HepG2 (cell line): ENCODE results near the gene CDH2. TPM values are rescaled to one million over a fixed set of nuclear protein-coding genes. Genes with fewer than 3 reads are reported as not detected.
A peak's percentile ranks its signal among the peaks of the same experiment; 100 is the strongest.

Experiments used
- ATAC-seq: fragments of 200-7000 bp; cut with Tn5 transposase; 3 replicates; pipeline ENCODE4 v1.9.1; 2020; ENCODE audit warnings: mild to moderate bottlenecking, moderate library complexity
- BruUV-seq: library from RNA; stranded (reverse); fragments of 400-500 nt; replicated peaks from 2 replicates; lab custom pipeline; 2021; lab: Mats Ljungman, UMichigan
- CTCF ChIA-PET: fragments of 300-600 bp; formaldehyde crosslinking; extraction: SDS; loops from one replicate; lab custom pipeline; 2021; ENCODE audit warnings: low total read pairs, inconsistent platforms, low intra/inter-chr PET ratio; lab: Yijun Ruan, JAX
- POLR2A ChIA-PET: fragments of 350-600 bp; sonication (Branson Sonifier 250); formaldehyde crosslinking; loops from one replicate; lab custom pipeline; 2020; ENCODE audit warnings: antibody characterized with exemption, inconsistent platforms; lab: Yijun Ruan, JAX
- DNase-seq: peaks from one replicate; pipeline ENCODE4 v3.0.0-alpha.2; 2015; ENCODE audit warnings: low spot score
- FAIRE-seq: peaks from 3 replicates; lab custom pipeline; 2011; peaks lifted over from hg19 to GRCh38; lab: Jason Lieb, UNC
- H2AFZ ChIP-seq: one replicate; pipeline ENCODE4 v1.6.1; 2011; ENCODE audit warnings: low read length, inconsistent platforms
- H3K27ac ChIP-seq: fragments of 300-600 bp; 3 replicates; pipeline ENCODE4 v1.8.0; 2011; ENCODE audit warnings: mixed run types, mild to moderate bottlenecking, mixed read lengths, low read length, inconsistent platforms; ENCODE audit not compliant: insufficient read depth; ENCODE audit errors: extremely low read length
- H3K27me3 ChIP-seq, 2 experiments: fragments of 200-600 bp in 1 of 2; 2 replicates in 1 of 2; 3 replicates in 1 of 2; pipeline versions ENCODE4 v1.6.0 to v1.8.0; 2011; ENCODE audit warnings: low read length in 2 of 2, mild to moderate bottlenecking in 2 of 2, moderate library complexity in 2 of 2, inconsistent platforms in 1 of 2; ENCODE audit not compliant: insufficient read depth in 2 of 2, control insufficient read depth in 1 of 2
- H3K36me3 ChIP-seq, 2 experiments: fragments of 200-600 bp in 1 of 2; replicated peaks in 1 of 2; 2 replicates in 1 of 2; 3 replicates in 1 of 2; pipeline versions ENCODE4 v1.5.1 to v1.8.0; 2011; ENCODE audit warnings: low read length in 2 of 2, inconsistent platforms in 1 of 2; ENCODE audit not compliant: insufficient read depth in 2 of 2, control insufficient read depth in 1 of 2
- H3K4me1 ChIP-seq: 2 replicates; pipeline ENCODE4 v1.5.1; 2012; ENCODE audit warnings: low read length, inconsistent platforms; ENCODE audit not compliant: insufficient read depth
- H3K4me2 ChIP-seq: 2 replicates; pipeline ENCODE4 v1.6.0; 2011; ENCODE audit warnings: low read depth, low read length, inconsistent platforms
- H3K4me3 ChIP-seq, 3 experiments: fragments of 200-600 bp in 1 of 3; sonication (generic), shearing (Covaris generic) in 1 of 3; replicated peaks in 1 of 3; 2 replicates each; pipeline ENCODE4 v1.5.1; 2011 to 2016; ENCODE audit warnings: low read length in 3 of 3, inconsistent platforms in 2 of 3, low read depth in 2 of 3, mild to moderate bottlenecking in 2 of 3, control low read depth in 1 of 3, mixed read lengths in 1 of 3; ENCODE audit not compliant: insufficient read depth in 1 of 3
- H3K79me2 ChIP-seq: one replicate; pipeline ENCODE4 v1.6.1; 2011; ENCODE audit warnings: low read length, inconsistent platforms; ENCODE audit not compliant: insufficient read depth
- H3K9ac ChIP-seq: 2 replicates; pipeline ENCODE4 v1.6.0; 2011; ENCODE audit warnings: mild to moderate bottlenecking, low read depth, low read length, inconsistent platforms; ENCODE audit not compliant: insufficient read depth
- H3K9me3 ChIP-seq: 2 replicates; pipeline ENCODE4 v1.5.1; 2012; ENCODE audit warnings: mild to moderate bottlenecking, low read length
- H4K20me1 ChIP-seq: 2 replicates; pipeline ENCODE4 v1.6.0; 2011; ENCODE audit warnings: inconsistent platforms, mild to moderate bottlenecking, low read length, moderate library complexity; ENCODE audit not compliant: insufficient read depth
- HNF4A ChIP-seq: sonication (generic); formaldehyde crosslinking; IDR thresholded peaks from 2 replicates; pipeline ENCODE4 v1.4.0; 2020; ENCODE audit warnings: missing genetic modification reagents
- NR2F1 ChIP-seq, 2 experiments: fragments of 450-650 bp in 1 of 2; formaldehyde crosslinking in 1 of 2; IDR thresholded peaks; 2 replicates each; pipeline versions ENCODE4 v1.5.0 to v1.6.1; 2016 to 2020; ENCODE audit warnings: mild to moderate bottlenecking in 1 of 2, missing compliant biosample characterization in 1 of 2, missing genetic modification reagents in 1 of 2, moderate library complexity in 1 of 2
- RARA ChIP-seq: IDR thresholded peaks from 2 replicates; pipeline ENCODE4 v1.6.1; 2016; ENCODE audit warnings: missing genetic modification reagents, missing compliant biosample characterization
- ZFP62 ChIP-seq: sonication (generic); formaldehyde crosslinking; IDR thresholded peaks from 2 replicates; pipeline ENCODE4 v1.4.0; 2020; ENCODE audit warnings: missing genetic modification reagents
- ZMYM3 ChIP-seq: sonication (generic); formaldehyde crosslinking; IDR thresholded peaks from 2 replicates; pipeline ENCODE4 v1.5.1; 2020; ENCODE audit warnings: mild to moderate bottlenecking, missing genetic modification reagents
- ZNF121 ChIP-seq: sonication (generic); formaldehyde crosslinking; IDR thresholded peaks from 2 replicates; pipeline ENCODE4 v1.5.0; 2020; ENCODE audit warnings: mild to moderate bottlenecking, missing genetic modification reagents
- ZNF263 ChIP-seq: sonication (generic); formaldehyde crosslinking; IDR thresholded peaks from 2 replicates; pipeline ENCODE4 v1.4.0; 2020; ENCODE audit warnings: missing genetic modification reagents
- ZNF350 ChIP-seq: sonication (generic); formaldehyde crosslinking; IDR thresholded peaks from 2 replicates; pipeline ENCODE4 v1.4.0; 2020; ENCODE audit warnings: mild to moderate bottlenecking, low read depth, missing genetic modification reagents, borderline replicate concordance
- WGBS: methylation state at CpG from one replicate; pipeline ENCODE4 v1.1.6; 2017; ENCODE audit warnings: low lambda C conversion rate; 5-methylcytosine and 5-hydroxymethylcytosine counted together
- in situ Hi-C: cut with HindIII; loops from 2 replicates; pipeline ENCODE4 v1.10.0; 2017; ENCODE audit warnings: low pct_unique_long_range_greater_than_20kb; ENCODE audit not compliant: extremely low pct_ligation_motif_present
- intact Hi-C: fragments of 100-400 bp; cut with micrococcal nuclease; formaldehyde crosslinking; loops from one replicate; pipeline ENCODE4 v1.10.0; 2022; ENCODE audit not compliant: unreplicated experiment
- polyA plus RNA-seq, 8 experiments: library from polyadenylated mRNA; depleted of rRNA in 3 of 8; stranded (reverse) in 7 of 8; unstranded in 1 of 8; fragments of >200 nt; fragmentation: Illumina TruSeq in 4 of 8; extraction: Trizol in 4 of 8; gene quantifications; 2 replicates each; pipeline versions ENCODE4 v1.2.1 to v1.2.3, GENCODE V29; 2011 to 2016; ENCODE audit warnings: low read depth in 4 of 8, missing spikeins in 1 of 8, mixed read lengths in 1 of 8; ENCODE audit not compliant: insufficient read depth in 1 of 8
- total RNA-seq, 5 experiments: library from RNA; depleted of rRNA; stranded (reverse); fragments of >200 nt; fragmentation: Illumina TruSeq; extraction: Trizol; gene quantifications; 2 replicates each; pipeline ENCODE4 v1.2.3, GENCODE V29; 2016; ENCODE audit warnings: low read depth in 1 of 5
- TF ChIP-seq, protein P1 (sequence below): sonication (generic); formaldehyde crosslinking; IDR thresholded peaks from 2 replicates; pipeline ENCODE4 v1.5.0; 2020; ENCODE audit warnings: mild to moderate bottlenecking, missing genetic modification reagents
- TF ChIP-seq, protein P2 (sequence below): sonication (generic); formaldehyde crosslinking; conservative IDR thresholded peaks from 2 replicates; pipeline ENCODE4 v1.4.0; 2020; ENCODE audit warnings: missing genetic modification reagents

CDH2 gene
- total and polyA plus RNA-seq, 2 of the 13 experiments (the other 11 are each of a cell fraction or from before 2014, with no cell fraction given): 18.6 to 36.1 TPM

DNA sequence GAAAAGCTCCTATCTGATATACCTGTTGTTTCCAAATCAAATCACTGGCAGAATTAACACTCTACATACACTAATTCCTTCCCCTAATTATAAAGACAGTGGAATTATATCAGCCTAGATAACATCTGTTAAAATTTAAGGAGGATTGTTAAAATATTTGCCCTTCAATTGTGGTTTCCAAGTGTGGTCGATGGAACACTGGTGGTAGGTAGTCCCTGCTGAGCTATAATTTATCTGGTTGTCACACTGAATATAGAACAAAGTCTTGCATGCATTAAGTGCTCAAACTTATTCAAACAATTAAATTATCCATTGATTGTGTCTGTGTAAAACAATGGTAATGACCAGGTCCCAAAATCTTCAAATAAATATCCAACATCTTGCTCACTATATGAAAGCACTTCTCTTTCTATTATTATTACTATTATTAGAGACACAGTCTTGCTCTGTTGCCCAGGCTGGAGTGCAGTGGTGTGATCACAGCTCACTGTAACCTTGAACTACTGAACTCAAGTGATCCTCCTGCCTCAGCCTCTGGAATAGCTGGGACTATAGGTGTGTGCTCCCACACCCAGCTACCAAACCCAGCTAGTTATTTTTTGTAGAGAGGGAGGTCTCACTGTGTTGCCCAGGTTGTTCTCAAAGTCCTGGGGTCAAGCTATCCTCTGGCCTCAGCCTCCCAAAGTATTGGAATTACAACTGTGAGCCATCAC is 12.0 kb downstream of the CDH2 start:
- in situ Hi-C loops (no loop called here), intact Hi-C loops (no loop called here)
- Histone ChIP-seq H3K4me2 (no peak overlapping the region), H3K27ac (no peak overlapping the region), H3K9me3 (no peaks in the 10 kb centered on the region), H3K36me3 (peaks cover 0 to 2% of the 10 kb centered on the region in 2 experiments; a peak in 1 of 5 replicates), H4K20me1 (peaks cover 9% of the 10 kb centered on the region), H2AFZ (no peak overlapping the region), H3K27me3 (no peaks in the 10 kb centered on the region), H3K4me1 (peaks cover 95% of the 10 kb centered on the region), H3K79me2 (peaks cover 86% of the 10 kb centered on the region), H3K4me3 (no peak overlapping the region), H3K9ac (no peak overlapping the region)
- no TSS peak for BruUV-seq
- TF ChIP-seq ZMYM3 (CRISPR knock-in tag) (peak; percentile 50), ZNF350 (CRISPR knock-in tag) (no peak), NR2F1 (CRISPR knock-in tag; IDR thresholded peaks at IDR 0.05) (0 out of 4 replicates have a peak, but pooled peaks of 1 of the 2 experiments have one; percentile 26), HNF4A (peak; percentile 51; the same call in 1 of the 2 replicates), ZFP62 (CRISPR knock-in tag) (no peak), RARA (CRISPR knock-in tag) (peak; percentile 84), ZNF263 (CRISPR knock-in tag) (peak; percentile 77), ZNF121 (CRISPR knock-in tag) (peak; percentile 90)
- TF ChIP-seq, protein P1, sequence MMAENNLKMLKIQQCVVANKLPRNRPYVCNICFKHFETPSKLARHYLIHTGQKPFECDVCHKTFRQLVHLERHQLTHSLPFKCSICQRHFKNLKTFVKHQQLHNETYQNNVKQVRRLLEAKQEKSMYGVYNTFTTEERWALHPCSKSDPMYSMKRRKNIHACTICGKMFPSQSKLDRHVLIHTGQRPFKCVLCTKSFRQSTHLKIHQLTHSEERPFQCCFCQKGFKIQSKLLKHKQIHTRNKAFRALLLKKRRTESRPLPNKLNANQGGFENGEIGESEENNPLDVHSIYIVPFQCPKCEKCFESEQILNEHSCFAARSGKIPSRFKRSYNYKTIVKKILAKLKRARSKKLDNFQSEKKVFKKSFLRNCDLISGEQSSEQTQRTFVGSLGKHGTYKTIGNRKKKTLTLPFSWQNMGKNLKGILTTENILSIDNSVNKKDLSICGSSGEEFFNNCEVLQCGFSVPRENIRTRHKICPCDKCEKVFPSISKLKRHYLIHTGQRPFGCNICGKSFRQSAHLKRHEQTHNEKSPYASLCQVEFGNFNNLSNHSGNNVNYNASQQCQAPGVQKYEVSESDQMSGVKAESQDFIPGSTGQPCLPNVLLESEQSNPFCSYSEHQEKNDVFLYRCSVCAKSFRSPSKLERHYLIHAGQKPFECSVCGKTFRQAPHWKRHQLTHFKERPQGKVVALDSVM (CRISPR knock-in tag): peak; percentile 85
- TF ChIP-seq, protein P2, sequence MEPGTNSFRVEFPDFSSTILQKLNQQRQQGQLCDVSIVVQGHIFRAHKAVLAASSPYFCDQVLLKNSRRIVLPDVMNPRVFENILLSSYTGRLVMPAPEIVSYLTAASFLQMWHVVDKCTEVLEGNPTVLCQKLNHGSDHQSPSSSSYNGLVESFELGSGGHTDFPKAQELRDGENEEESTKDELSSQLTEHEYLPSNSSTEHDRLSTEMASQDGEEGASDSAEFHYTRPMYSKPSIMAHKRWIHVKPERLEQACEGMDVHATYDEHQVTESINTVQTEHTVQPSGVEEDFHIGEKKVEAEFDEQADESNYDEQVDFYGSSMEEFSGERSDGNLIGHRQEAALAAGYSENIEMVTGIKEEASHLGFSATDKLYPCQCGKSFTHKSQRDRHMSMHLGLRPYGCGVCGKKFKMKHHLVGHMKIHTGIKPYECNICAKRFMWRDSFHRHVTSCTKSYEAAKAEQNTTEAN (CRISPR knock-in tag): 0 out of 2 replicates have a peak, but pooled peaks have one; percentile 14
- ChIA-PET POLR2A (interaction anchor here (1.0 to 1.6 kb wide), 3 partner anchors 12 to 37 kb away, joined by 3 to 4 read pairs (median 3); partner anchors contain the start of gene CDH2), CTCF (no interaction called here)
- ATAC-seq: no peak
- 76% methylated on average over 1 of the region's 1 CpG for WGBS
- FAIRE-seq: no peak
- no peak for DNase-seq
